ENCODE results near the gene NEU1. TPM values are rescaled to one million over a fixed set of nuclear protein-coding genes. Genes with fewer than 3 reads are reported as not detected.
"Not testable (repeated sequence)": the region's sequence is repeated elsewhere in the genome, so short reads cannot be mapped to it uniquely, and the experiment has no call there.

The NEU1 gene
- total RNA-seq, 1 experiment from 2014 or later, result 15.1 TPM

DNA sequence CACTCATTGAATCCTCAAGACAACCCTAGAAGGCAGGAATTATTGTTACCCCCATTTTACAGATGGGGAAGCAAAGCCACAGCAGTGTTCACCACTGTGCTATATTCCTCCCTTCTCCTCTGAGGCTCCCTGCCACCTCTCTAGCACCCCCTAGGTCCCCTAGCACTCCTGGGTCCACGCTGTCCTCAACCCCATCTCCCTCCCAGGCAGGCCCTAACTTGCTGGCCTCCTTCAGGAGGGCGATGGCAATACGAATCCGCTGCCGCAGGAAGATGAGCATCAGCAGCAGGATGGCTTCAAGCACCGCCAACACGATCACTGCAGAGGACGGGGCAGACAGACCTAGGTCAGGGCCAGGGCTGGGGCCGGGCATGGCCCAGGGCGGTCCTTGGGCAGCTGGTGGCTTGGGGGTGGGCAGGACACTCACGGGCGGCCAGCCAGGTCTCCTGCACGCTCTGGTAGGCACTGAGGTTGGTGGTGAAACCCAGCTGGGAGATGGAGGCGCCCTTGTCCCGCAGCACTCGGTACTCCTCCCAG lies 7.8 kb upstream of the NEU1 start:
- Histone ChIP-seq H3K9ac (ENCODE audit: low read length) (no peak overlapping the region), H4K20me1 (ENCODE audit: insufficient read depth) (no peaks in the 10 kb centered on the region), H2AFZ (ENCODE audit: low read depth, low read length, poor library complexity, severe bottlenecking) (no peak overlapping the region), H3K4me2 (ENCODE audit: low read length) (no peak overlapping the region), H3K27me3 (ENCODE audit: insufficient read depth, low read length) (no peaks in the 10 kb centered on the region), H3K9me2 (ENCODE audit: insufficient read depth) (no peaks in the 10 kb centered on the region), H3K79me2 (ENCODE audit: insufficient read depth, low read length) (no peaks in the 10 kb centered on the region), H3K27ac (ENCODE audit: low read depth, low read length) (no peak overlapping the region), H3K4me3 (replicated peaks in 1 of 2; ENCODE audit: low read depth in 1 of 2, low read length in 2 of 2) (no peak overlapping the region), H3K36me3 (ENCODE audit: control insufficient read depth in 1 of 2, insufficient read depth in 2 of 2, low read length in 2 of 2) (no peaks in the 10 kb centered on the region), H3K9me3 (ENCODE audit: control insufficient read depth in 1 of 2, insufficient read depth in 1 of 2, low read depth in 1 of 2, low read length in 2 of 2) (no peaks in the 10 kb centered on the region), H3K4me1 (ENCODE audit: control insufficient read depth in 1 of 2, insufficient read depth in 2 of 2, low read length in 2 of 2) (peaks cover 6 to 9% of the 10 kb centered on the region in 2 experiments; a peak in 3 of 4 replicates)
- TF ChIP-seq, protein P1, sequence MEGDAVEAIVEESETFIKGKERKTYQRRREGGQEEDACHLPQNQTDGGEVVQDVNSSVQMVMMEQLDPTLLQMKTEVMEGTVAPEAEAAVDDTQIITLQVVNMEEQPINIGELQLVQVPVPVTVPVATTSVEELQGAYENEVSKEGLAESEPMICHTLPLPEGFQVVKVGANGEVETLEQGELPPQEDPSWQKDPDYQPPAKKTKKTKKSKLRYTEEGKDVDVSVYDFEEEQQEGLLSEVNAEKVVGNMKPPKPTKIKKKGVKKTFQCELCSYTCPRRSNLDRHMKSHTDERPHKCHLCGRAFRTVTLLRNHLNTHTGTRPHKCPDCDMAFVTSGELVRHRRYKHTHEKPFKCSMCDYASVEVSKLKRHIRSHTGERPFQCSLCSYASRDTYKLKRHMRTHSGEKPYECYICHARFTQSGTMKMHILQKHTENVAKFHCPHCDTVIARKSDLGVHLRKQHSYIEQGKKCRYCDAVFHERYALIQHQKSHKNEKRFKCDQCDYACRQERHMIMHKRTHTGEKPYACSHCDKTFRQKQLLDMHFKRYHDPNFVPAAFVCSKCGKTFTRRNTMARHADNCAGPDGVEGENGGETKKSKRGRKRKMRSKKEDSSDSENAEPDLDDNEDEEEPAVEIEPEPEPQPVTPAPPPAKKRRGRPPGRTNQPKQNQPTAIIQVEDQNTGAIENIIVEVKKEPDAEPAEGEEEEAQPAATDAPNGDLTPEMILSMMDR (IDR thresholded peaks at IDR 0.05 in 2 of 3, conservative IDR thresholded peaks at IDR 0.05 in 1 of 3; ENCODE audit: borderline replicate concordance in 1 of 3, insufficient read depth in 1 of 3, low read depth in 2 of 3, low read length in 2 of 3), result peak in 2 of 3 experiments; percentile 37 to 42; a peak in 3 of 6 replicates
- no peak for TF ChIP-seq RAD21 (IDR thresholded peaks at IDR 0.05; ENCODE audit: low read depth)
- no TSS peak for BruUV-seq (replicated peaks)
- ChIA-PET CTCF (no interaction called here), POLR2A (no interaction called here), RAD21 (ENCODE audit: low non-redundant PET in 1 of 2, low total read pairs in 2 of 2, uncharacterized antibody in 2 of 2, unreplicated experiment in 2 of 2) (no interaction called here)
- ATAC-seq, result peak; percentile 82
- no peak for DNase-seq (ENCODE audit: low read depth, low spot score)
- intact Hi-C loops (cut with micrococcal nuclease), result no loop called here

DNA sequence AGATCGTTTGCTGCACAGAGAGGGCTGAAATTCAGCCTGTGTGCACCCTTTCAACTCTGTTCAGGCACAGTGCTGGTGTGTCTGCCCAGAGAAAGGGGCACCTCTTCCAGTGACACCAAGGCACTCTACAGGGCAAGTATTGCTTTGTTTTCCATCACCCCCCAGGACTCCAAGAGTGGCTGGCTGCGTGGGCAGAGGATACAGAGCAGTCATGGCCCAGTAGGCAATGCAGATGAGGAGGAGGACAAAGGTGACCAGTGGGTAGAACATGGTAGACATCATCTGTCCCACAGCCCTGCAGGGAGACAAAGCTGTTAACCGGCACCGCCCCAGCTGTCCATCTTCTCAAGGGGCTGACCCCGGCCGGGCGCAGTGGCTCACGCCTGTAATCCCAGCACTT lies 6.7 kb upstream of the NEU1 start:
- POLR2A ChIA-PET, result interaction anchor here (0.7 kb wide), 1 partner anchor 13 kb away, joined by 4 read pairs; no protein-coding TSS in a partner anchor
- no peak overlapping the region for H2AFZ ChIP-seq (ENCODE audit: low read depth, low read length, poor library complexity, severe bottlenecking)
- H3K27me3 ChIP-seq (ENCODE audit: insufficient read depth, low read length), result no peaks in the 10 kb centered on the region
- RAD21 ChIA-PET (ENCODE audit: low non-redundant PET in 1 of 2, low total read pairs in 2 of 2, uncharacterized antibody in 2 of 2, unreplicated experiment in 2 of 2), result no interaction called here
- H3K4me2 ChIP-seq (ENCODE audit: low read length), result no peak overlapping the region
- H4K20me1 ChIP-seq (ENCODE audit: insufficient read depth), result no peaks in the 10 kb centered on the region
- no peaks in the 10 kb centered on the region for H3K9me3 ChIP-seq (ENCODE audit: control insufficient read depth in 1 of 2, insufficient read depth in 1 of 2, low read depth in 1 of 2, low read length in 2 of 2)
- peaks cover 6 to 20% of the 10 kb centered on the region in 2 experiments for H3K4me1 ChIP-seq (ENCODE audit: control insufficient read depth in 1 of 2, insufficient read depth in 2 of 2, low read length in 2 of 2)
- CTCF ChIA-PET, result no interaction called here
- ATAC-seq (no peak), DNase-seq (ENCODE audit: low read depth, low spot score) (no peak)
- H3K27ac ChIP-seq (ENCODE audit: low read depth, low read length), result no peak overlapping the region
- no peak overlapping the region for H3K4me3 ChIP-seq (replicated peaks in 1 of 2; ENCODE audit: low read depth in 1 of 2, low read length in 2 of 2)
- intact Hi-C loops (cut with micrococcal nuclease), result no loop called here
- no peaks in the 10 kb centered on the region for H3K79me2 ChIP-seq (ENCODE audit: insufficient read depth, low read length)
- H3K9ac ChIP-seq (ENCODE audit: low read length), result no peak overlapping the region
- H3K36me3 ChIP-seq (ENCODE audit: control insufficient read depth in 1 of 2, insufficient read depth in 2 of 2, low read length in 2 of 2), result no peaks in the 10 kb centered on the region
- no peaks in the 10 kb centered on the region for H3K9me2 ChIP-seq (ENCODE audit: insufficient read depth)
- no TSS peak for BruUV-seq (replicated peaks)
- TF ChIP-seq CEBPB (IDR thresholded peaks at IDR 0.05; ENCODE audit: low read depth) (no peak), ELF1 (IDR thresholded peaks at IDR 0.05; ENCODE audit: borderline replicate concordance, low read depth) (no peak), ZFX (IDR thresholded peaks at IDR 0.05) (no peak), CBX3 (IDR thresholded peaks at IDR 0.05; ENCODE audit: low read depth) (no peak), FOSL1 (IDR thresholded peaks at IDR 0.05; ENCODE audit: low read depth) (no peak), SP1 (IDR thresholded peaks at IDR 0.05; ENCODE audit: low read depth) (no peak), SRF (IDR thresholded peaks at IDR 0.05; ENCODE audit: low read depth) (no peak)
- TF ChIP-seq, protein P2, sequence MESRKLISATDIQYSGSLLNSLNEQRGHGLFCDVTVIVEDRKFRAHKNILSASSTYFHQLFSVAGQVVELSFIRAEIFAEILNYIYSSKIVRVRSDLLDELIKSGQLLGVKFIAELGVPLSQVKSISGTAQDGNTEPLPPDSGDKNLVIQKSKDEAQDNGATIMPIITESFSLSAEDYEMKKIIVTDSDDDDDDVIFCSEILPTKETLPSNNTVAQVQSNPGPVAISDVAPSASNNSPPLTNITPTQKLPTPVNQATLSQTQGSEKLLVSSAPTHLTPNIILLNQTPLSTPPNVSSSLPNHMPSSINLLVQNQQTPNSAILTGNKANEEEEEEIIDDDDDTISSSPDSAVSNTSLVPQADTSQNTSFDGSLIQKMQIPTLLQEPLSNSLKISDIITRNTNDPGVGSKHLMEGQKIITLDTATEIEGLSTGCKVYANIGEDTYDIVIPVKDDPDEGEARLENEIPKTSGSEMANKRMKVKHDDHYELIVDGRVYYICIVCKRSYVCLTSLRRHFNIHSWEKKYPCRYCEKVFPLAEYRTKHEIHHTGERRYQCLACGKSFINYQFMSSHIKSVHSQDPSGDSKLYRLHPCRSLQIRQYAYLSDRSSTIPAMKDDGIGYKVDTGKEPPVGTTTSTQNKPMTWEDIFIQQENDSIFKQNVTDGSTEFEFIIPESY (IDR thresholded peaks at IDR 0.05; ENCODE audit: extremely low read depth, insufficient replicate concordance, low read length), result no peak

DNA sequence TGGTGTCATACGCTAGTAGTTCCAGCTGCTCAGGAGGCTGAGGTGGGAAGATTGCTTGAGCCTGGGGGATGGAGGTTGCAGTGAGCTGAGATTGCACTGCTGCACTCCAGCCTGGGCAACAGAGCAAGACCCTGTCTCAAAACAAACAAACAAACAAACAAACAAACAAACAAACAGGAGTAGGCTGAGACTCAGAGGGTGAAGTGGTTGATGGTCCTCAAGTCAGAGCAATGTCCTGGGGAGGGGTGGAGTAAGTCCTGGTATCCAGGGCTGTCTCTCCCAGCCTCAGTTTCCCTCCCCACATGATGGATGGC lies 6.0 kb upstream of the NEU1 start:
- H3K27me3 ChIP-seq (ENCODE audit: insufficient read depth, low read length); H3K79me2 ChIP-seq (ENCODE audit: insufficient read depth, low read length); RAD21 ChIA-PET (ENCODE audit: low non-redundant PET in 1 of 2, low total read pairs in 2 of 2, uncharacterized antibody in 2 of 2, unreplicated experiment in 2 of 2); H3K9me3 ChIP-seq (ENCODE audit: control insufficient read depth in 1 of 2, insufficient read depth in 1 of 2, low read depth in 1 of 2, low read length in 2 of 2); H2AFZ ChIP-seq (ENCODE audit: low read depth, low read length, poor library complexity, severe bottlenecking); H3K9me2 ChIP-seq (ENCODE audit: insufficient read depth); CTCF ChIA-PET; POLR2A ChIA-PET; H3K9ac ChIP-seq (ENCODE audit: low read length); BruUV-seq (replicated peaks); H3K27ac ChIP-seq (ENCODE audit: low read depth, low read length); H3K4me3 ChIP-seq (replicated peaks in 1 of 2; ENCODE audit: low read depth in 1 of 2, low read length in 2 of 2); H3K36me3 ChIP-seq (ENCODE audit: control insufficient read depth in 1 of 2, insufficient read depth in 2 of 2, low read length in 2 of 2); DNase-seq (ENCODE audit: low read depth, low spot score); H4K20me1 ChIP-seq (ENCODE audit: insufficient read depth); intact Hi-C loops (cut with micrococcal nuclease); H3K4me2 ChIP-seq (ENCODE audit: low read length); ATAC-seq: not testable (repeated sequence)
- peaks cover 6 to 24% of the 10 kb centered on the region in 2 experiments for H3K4me1 ChIP-seq (ENCODE audit: control insufficient read depth in 1 of 2, insufficient read depth in 2 of 2, low read length in 2 of 2)

All from HCT116 (cell line).